HL-60/S4 (cell line): ENCODE measurements around the gene LRFN2.

ENCODE experiments used
- in situ Hi-C: fragments of 300-500 bp; cut with MboI; formaldehyde crosslinking; loops from 2 replicates; pipeline ENCODE4 v1.14.3; 2022; ENCODE audit warnings: low sequenced_read_pairs

The LRFN2 gene

DNA sequence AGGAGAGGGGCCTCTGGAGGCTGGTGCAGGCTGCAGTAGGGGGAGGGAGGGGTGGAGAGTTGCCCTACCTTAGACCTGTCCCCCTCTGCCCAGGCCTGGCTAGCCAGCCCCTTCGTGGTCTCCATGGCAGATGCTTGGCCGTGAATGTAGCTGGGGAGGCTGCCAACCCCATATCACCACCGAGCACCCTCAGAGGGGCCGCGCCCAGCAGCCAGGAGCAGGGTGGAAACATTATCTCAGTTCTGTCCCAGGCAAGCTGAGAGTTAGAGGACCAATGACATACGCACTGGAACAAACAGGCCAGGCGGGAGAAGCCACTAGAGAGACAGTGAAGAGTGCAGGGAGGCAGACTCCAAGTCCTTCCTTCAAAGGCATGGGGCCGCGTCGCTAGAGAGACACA, 66.5 kb downstream of the LRFN2 start:
- in situ Hi-C loops: no loop called here

DNA sequence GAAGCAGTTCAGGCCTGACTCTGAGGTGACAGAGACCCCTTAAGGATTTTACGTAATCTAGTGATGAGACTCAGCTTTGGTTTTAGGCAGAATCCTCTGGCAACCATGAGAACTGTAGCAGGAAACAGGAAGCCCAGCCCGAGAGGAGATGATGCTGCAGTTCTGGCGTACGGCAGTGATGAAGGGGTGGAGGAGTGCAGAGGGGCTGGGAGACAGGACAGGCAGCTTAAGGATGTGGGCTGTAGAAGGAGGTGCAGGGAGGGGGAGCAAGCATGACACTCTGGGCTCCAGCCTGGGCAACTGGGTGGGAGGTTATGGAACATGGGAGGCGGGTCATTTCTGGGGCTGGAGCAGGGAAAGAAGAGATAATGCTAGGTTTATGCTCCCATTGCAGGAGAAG, 67.1 kb downstream of the LRFN2 start:
- in situ Hi-C loops: no loop called here

- in situ Hi-C loops: no loop called here
Observed at GRCh38 chr6:40517654-40518053, 69.5 kb downstream of the LRFN2 start.

- in situ Hi-C loops: no loop called here
Observed at GRCh38 chr6:40516429-40516828, 70.7 kb downstream of the LRFN2 start.

GRCh38 chr6:40512340-40512739, 74.8 kb downstream of the LRFN2 start:
- in situ Hi-C loops: no loop called here

- in situ Hi-C loops: no loop called here
Observed at GRCh38 chr6:40511884-40512283, 75.3 kb downstream of the LRFN2 start.

GRCh38 chr6:40510442-40510841, 76.7 kb downstream of the LRFN2 start:
- in situ Hi-C loops: no loop called here

GRCh38 chr6:40509716-40510260, 77.4 kb downstream of the LRFN2 start:
- in situ Hi-C loops: no loop called here

- in situ Hi-C loops: no loop called here
Observed at GRCh38 chr6:40509086-40509485, 78.1 kb downstream of the LRFN2 start.

GRCh38 chr6:40506954-40507353, 80.2 kb downstream of the LRFN2 start:
- in situ Hi-C loops: no loop called here

DNA sequence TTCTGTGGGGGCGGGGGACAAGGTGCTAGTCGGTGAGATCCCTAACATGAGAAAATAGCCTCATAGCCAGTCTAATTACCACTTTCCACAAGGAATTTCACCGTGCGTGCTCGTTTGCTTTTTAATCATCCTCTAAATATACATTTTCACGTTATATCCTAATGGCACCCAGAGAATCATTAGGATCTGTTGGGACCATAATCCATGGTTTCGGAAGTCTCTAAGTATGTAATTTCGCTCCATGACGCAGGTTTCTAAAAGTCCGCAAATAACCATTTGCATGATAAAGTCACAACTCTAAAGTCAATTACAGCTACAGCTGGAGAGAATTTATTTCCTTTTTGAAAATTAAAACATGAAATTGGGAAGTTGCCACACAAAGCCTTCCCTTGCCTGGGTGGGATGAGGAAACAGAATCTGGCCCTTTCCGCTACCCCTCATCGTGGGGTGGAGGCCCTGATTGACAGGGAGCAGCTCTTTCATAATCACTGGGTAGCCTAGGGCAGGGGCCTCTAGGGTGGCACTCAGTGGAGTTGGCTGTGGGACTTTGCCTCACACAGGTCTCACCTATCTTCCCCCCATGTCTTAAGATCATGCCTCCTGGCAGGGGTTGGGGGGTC, 81.9 kb downstream of the LRFN2 start:
- in situ Hi-C loops: no loop called here

DNA sequence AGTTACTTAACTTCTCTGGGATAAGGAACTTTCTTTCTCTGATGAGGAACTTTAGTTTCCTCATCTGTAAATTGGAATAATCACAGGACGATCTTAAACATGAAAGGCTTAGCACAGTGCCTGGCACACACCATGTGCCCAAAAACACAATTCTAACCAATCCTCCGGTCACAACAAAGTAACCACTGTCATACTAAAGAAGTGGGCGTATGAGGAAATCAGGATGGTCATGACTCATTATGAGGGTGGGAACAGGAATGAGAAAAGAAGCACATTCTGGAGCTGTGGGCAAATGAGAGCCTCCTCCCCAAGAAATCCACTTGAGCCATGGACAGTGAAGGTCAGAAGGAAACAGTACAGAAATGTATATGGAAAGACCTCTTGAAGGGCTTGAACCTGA, 82.9 kb downstream of the LRFN2 start:
- in situ Hi-C loops: no loop called here

DNA sequence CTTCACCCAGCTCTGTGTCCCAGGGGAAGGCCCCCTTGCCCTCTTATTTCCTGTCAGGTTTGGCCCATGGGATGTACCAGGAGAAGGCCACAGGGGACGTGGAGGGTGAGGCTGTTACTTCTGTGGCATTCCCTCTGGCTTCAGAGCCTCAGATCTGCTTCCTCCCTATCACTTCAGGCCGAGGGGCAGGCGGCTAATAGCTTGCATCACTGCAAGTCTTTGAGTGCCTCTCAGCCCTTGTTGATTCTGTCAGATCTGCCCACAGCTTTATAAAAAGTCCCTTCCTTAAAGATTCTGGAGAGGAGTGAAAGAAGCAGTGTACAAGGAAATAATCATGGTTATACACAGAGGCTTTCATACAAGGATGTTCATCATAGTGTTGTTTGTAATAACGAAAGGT, 86.9 kb downstream of the LRFN2 start:
- in situ Hi-C loops: no loop called here

DNA sequence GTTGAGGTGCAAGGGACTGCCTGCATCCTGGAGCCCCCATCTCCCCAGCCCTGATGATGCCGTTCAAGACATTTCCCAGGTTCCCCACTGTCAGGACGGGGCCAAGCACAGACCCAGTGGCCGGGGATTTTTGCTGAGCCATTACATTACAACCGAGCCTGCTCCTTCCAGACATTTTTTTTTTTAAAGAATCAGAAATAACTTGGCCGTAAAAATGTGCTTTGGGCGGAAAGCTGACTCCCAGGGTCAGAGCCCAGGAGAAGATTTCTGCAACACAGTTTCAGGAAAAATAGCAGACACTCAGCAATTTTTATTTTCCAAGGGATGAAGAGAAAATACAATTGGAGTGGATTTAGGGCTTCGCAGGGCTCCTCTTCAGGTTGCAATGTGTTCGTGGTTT, 87.9 kb downstream of the LRFN2 start:
- in situ Hi-C loops: no loop called here

DNA sequence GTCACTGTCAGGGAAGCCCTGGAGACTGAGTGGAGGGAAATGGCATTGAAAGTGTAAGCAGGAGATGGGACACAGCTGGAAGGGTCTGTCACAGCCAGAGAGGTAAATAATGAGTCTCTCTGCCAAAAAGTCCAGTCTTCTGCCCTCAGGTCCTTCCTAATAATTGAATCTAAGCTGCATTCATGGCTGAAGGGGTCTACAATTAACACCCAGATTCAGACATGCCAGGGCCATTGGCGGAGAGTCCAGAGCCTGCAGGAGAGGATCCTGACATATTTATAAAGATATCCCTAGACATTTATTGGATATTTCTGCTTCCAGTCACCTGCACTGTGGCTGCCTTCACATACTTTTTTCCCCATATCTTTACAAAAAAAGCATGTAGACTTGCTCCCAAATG, 89.0 kb downstream of the LRFN2 start:
- in situ Hi-C loops: no loop called here

- in situ Hi-C loops: no loop called here
Observed at GRCh38 chr6:40492187-40492586, 95.0 kb downstream of the LRFN2 start.

DNA sequence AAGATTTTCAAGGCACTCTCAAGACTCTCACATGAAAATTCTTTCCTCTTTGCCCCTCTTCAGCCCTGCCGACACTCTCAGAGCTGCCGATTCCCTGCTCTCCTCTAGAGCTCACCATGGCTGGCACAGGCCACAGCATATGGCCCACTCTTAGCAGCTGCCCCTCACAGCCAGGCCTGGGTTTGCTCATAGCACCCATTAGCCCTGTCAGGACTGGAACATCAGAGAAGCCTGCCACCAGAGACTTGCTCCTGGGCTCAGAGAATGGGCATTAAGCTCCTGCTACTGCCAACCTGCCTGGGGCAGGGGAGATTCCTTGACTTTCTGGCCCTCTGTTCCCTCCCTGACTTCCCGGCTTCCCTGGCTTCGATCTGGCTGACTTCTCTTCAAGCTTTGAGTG, 96.7 kb downstream of the LRFN2 start:
- in situ Hi-C loops: no loop called here

GRCh38 chr6:40489798-40490197, 97.4 kb downstream of the LRFN2 start:
- in situ Hi-C loops: no loop called here

- in situ Hi-C loops: no loop called here
Observed at GRCh38 chr6:40486576-40486975, 100.6 kb downstream of the LRFN2 start.

- in situ Hi-C loops: no loop called here
Observed at GRCh38 chr6:40485795-40486194, 101.4 kb downstream of the LRFN2 start.

DNA sequence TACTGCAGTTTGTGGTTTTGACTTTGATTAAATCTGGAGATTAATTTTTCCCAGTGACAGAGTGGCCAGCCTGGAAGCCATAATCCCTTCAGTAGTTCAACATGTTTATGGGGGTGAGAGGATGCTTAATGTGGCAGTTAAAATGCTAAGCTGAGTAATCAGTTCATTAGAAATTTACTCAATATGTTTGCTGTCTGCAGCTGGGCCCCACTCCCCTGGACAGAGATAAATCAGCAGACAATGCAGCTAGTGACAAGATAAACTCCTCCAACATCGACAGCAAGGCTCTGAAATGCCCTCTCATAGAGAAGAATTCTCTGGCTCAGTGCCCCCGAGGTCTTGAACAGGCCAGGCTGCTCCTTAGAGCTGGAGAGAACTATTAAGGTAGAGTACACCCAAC, 101.9 kb downstream of the LRFN2 start:
- in situ Hi-C loops: no loop called here

- in situ Hi-C loops: no loop called here
Observed at GRCh38 chr6:40484066-40484465, 103.1 kb downstream of the LRFN2 start.

GRCh38 chr6:40482532-40482931, 104.6 kb downstream of the LRFN2 start:
- in situ Hi-C loops: no loop called here
